Kidney (tissue), 14 donors: ENCODE measurements around the gene CATSPERD. TPM values are rescaled to one million over a fixed set of nuclear protein-coding genes. Genes with fewer than 3 reads are reported as not detected.
"Not testable (repeated sequence)": the region's sequence is repeated elsewhere in the genome, so short reads cannot be mapped to it uniquely, and the experiment has no call there.

Experiments
- DNase-seq, 5 donors: peaks; one replicate each; pipeline ENCODE4 v3.0.0-alpha.2; 2013 to 2020
- FAIRE-seq: peaks from 2 replicates; lab custom pipeline; 2012; peaks lifted over from hg19 to GRCh38; lab: Jason Lieb, UNC
- H3K27ac ChIP-seq, 2 donors: one replicate each; pipeline ENCODE4 v1.7.0; 2013; ENCODE audit warnings: low read depth in 2 of 2, low read length in 2 of 2, inconsistent platforms in 1 of 2
- H3K27me3 ChIP-seq: one replicate; pipeline ENCODE4 v1.7.1; 2013; ENCODE audit warnings: low read length, inconsistent platforms; ENCODE audit not compliant: control insufficient read depth, insufficient read depth
- H3K36me3 ChIP-seq, 3 donors: one replicate each; pipeline versions ENCODE4 v1.7.0 to v1.7.1; 2013; ENCODE audit warnings: low read length in 3 of 3, control low read depth in 1 of 3, inconsistent platforms in 1 of 3; ENCODE audit not compliant: insufficient read depth in 3 of 3, control insufficient read depth in 2 of 3
- H3K4me1 ChIP-seq, 3 donors: one replicate each; pipeline versions ENCODE4 v1.7.0 to v1.7.1; 2013; ENCODE audit warnings: low read length in 3 of 3, inconsistent platforms in 1 of 3, low read depth in 1 of 3; ENCODE audit not compliant: control insufficient read depth in 2 of 3, insufficient read depth in 2 of 3
- H3K4me3 ChIP-seq, 3 donors: one replicate each; pipeline versions ENCODE4 v1.7.0 to v1.8.1; 2013; ENCODE audit warnings: low read length in 3 of 3, control low read depth in 1 of 3, inconsistent platforms in 1 of 3
- H3K9ac ChIP-seq, 3 donors: one replicate each; pipeline versions ENCODE4 v1.7.0 to v1.7.1; 2013; ENCODE audit warnings: low read length in 3 of 3, control low read depth in 1 of 3, inconsistent platforms in 1 of 3
- H3K9me3 ChIP-seq, 3 donors: one replicate each; pipeline versions ENCODE4 v1.7.0 to v1.7.1; 2013; ENCODE audit warnings: low read length in 3 of 3, control low read depth in 1 of 3, inconsistent platforms in 1 of 3; ENCODE audit not compliant: control insufficient read depth in 2 of 3, insufficient read depth in 1 of 3
- intact Hi-C: fragments of 100-400 bp; cut with DNase I; formaldehyde crosslinking; loops from one replicate; pipeline ENCODE4 v1.11.1; 2022
- polyA plus RNA-seq: library from polyadenylated mRNA; stranded (reverse); fragments of 350-450 nt; fragmentation: Illumina TruSeq; extraction: RNeasy Lipid Tissue Mini Kit (QIAGEN cat#74804); gene quantifications from one replicate; pipeline ENCODE4 v1.2.3, GENCODE V29; 2014; ENCODE audit warnings: low read depth, low replicate concordance; ENCODE audit not compliant: insufficient read depth
- total RNA-seq: library from RNA; stranded (reverse); fragmentation: NEBNext Ultra II Directional; extraction: Animal tissue kit (Norgen Biotek cat#: 25700); gene quantifications from one replicate; pipeline ENCODE4 v1.2.1, GENCODE V29; 2021
- TF ChIP-seq, protein P1 (sequence below): IDR thresholded peaks from 3 replicates; pipeline ENCODE4 v1.5.1; 2012; ENCODE audit warnings: mild to moderate bottlenecking, moderate library complexity, borderline replicate concordance; ENCODE audit not compliant: insufficient read depth; ENCODE audit errors: extremely low read depth
- donor health status: control.
- donor health status: control.
- donor health status: control.
- donor health status: control.
- donor health status: control.
- donor health status: DM: yes; HTN: yes; CAD: no.
- donor health status: Normal renal cell carcinoma (clear cell type).

CATSPERD gene
- total and polyA plus RNA-seq, 2 donors from 2014 or later, result not detected

DNA sequence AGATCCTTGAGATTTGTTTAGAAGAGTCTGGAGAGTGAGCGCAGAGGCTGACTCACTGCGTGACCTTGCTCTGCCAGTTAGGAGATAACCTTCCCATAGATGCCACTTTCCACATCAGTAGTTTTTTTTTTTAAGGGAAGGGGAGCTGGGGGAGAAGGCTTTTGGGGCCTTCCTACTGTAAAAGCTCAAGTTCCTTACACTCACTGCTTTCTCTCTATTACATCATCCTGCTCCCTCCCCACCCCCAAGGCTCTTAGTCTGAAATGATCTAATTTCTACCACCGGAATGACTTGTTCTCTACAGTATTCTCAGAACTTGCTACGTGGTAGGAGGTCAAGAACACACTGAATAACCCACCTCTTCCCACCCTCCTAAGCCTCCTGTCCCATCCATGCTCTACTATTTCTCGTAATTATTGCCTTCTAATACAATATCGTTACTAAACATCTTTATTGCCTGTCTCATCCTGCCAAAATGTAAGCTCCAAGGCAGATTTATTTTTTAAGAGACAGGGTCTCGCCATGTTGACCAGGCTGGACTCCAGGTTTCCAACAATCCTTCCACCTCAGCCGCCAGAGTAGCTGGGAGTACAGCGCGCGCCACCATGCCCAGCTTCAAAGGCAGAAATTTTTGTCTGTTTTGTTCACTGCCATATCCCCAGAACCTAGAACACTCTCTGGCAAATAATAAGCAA lies 1.7 kb upstream of the CATSPERD start:
- Histone ChIP-seq H3K9me3 (no peaks in the 10 kb centered on the region), H3K27me3 (no peaks in the 10 kb centered on the region), H3K36me3 (peaks cover 0 to 4% (median 3%) of the 10 kb centered on the region in 3 donors), H3K4me1 (peaks cover 0 to 17% (median 4%) of the 10 kb centered on the region in 3 donors), H3K9ac (peak overlapping the region; percentile 67 to 80 (median 71)), H3K4me3 (peak overlapping the region; percentile 81 to 98 (median 85)), H3K27ac (no peak overlapping the region)
- intact Hi-C loops, result no loop called here
- TF ChIP-seq, protein P1, sequence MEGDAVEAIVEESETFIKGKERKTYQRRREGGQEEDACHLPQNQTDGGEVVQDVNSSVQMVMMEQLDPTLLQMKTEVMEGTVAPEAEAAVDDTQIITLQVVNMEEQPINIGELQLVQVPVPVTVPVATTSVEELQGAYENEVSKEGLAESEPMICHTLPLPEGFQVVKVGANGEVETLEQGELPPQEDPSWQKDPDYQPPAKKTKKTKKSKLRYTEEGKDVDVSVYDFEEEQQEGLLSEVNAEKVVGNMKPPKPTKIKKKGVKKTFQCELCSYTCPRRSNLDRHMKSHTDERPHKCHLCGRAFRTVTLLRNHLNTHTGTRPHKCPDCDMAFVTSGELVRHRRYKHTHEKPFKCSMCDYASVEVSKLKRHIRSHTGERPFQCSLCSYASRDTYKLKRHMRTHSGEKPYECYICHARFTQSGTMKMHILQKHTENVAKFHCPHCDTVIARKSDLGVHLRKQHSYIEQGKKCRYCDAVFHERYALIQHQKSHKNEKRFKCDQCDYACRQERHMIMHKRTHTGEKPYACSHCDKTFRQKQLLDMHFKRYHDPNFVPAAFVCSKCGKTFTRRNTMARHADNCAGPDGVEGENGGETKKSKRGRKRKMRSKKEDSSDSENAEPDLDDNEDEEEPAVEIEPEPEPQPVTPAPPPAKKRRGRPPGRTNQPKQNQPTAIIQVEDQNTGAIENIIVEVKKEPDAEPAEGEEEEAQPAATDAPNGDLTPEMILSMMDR, result no peak
- FAIRE-seq, result no peak
- DNase-seq, result no peak

DNA sequence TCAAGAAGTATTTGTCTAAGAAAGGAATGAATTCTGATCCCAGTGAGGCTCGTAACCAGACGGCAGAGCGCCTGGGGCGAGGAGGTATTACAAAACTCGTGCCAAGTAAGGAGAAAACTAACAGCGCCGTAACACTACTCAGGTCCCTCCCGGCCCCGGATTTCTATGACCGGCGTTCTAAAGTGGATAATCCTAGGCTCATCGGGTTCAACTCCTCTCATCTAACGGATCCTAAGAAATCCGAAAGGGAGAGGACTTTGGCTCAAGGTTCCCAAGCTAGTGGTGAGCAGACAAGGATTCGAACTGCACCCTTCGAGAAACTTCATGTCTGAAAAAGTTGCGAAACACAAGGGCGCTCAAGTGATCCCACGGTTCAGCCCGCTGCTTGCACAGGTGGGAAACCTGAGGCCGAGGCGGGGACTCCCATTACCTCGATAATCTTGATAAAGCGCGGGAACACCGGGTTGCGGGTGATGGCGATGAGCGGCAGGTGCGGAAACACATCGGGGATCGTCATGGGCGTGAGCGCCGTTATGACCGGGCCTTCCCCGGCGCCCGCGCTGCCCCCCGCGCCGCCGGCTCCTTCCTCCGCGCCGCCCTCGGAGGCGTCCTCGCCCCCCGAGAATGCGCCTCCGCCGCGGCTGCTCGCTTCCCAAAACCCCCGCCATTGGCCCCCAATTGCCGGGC lies 1.0 kb upstream of the CATSPERD start:
- intact Hi-C loops, result no loop called here
- no peaks in the 10 kb centered on the region for H3K27me3 ChIP-seq
- TF ChIP-seq, protein P1, result no peak
- H3K9ac ChIP-seq, result peak overlapping the region; percentile 67 to 80 (median 71)
- FAIRE-seq, result no peak
- peaks cover 0 to 3% (median 0%) of the 10 kb centered on the region in 3 donors for H3K36me3 ChIP-seq
- H3K27ac ChIP-seq, result peak overlapping the region; percentile 94 to 98
- no peaks in the 10 kb centered on the region for H3K9me3 ChIP-seq
- H3K4me1 ChIP-seq, result peaks cover 0 to 17% (median 4%) of the 10 kb centered on the region in 3 donors
- peak in 3 of 5 donors; percentile 13 to 82 (median 71) for DNase-seq
- peak overlapping the region; percentile 81 to 98 (median 85) for H3K4me3 ChIP-seq

DNA sequence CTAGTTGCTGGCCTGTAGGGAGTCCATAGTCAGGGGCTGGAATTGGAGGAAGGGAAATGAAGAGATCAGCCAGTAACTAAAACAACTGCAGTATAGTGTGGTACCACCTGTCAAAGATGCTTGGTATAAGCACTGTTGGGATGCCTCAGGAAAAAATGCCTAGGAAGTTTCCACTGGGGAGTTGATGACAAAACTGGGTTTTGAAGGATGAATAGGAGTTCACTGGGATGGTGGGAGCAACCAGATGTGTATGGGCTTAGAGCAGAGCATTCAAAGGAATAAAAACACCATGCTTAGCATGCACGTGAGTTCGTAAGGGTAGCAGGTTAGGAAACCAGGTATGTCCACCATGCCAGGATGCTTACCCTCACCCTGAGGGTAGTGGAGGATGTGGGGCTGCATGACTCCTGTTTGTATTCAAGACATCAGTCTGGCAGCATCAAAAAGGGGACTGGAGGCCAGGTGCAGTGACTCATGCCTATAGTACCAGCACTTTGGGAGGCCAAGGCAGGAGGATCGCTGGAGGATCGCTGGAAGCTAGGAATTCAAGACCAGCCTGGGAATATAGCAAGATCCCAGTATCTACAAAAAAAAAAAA lies 7.1 kb downstream of the CATSPERD start:
- Histone ChIP-seq H3K27me3 (no peaks in the 10 kb centered on the region), H3K9me3 (no peaks in the 10 kb centered on the region), H3K36me3 (no peaks in the 10 kb centered on the region), H3K27ac (no peak overlapping the region), H3K4me1 (no peaks in the 10 kb centered on the region), H3K4me3 (no peak overlapping the region), H3K9ac (no peak overlapping the region)
- no peak for FAIRE-seq
- TF ChIP-seq, protein P1, result no peak
- intact Hi-C loops, result no loop called here
- no peak for DNase-seq

DNA sequence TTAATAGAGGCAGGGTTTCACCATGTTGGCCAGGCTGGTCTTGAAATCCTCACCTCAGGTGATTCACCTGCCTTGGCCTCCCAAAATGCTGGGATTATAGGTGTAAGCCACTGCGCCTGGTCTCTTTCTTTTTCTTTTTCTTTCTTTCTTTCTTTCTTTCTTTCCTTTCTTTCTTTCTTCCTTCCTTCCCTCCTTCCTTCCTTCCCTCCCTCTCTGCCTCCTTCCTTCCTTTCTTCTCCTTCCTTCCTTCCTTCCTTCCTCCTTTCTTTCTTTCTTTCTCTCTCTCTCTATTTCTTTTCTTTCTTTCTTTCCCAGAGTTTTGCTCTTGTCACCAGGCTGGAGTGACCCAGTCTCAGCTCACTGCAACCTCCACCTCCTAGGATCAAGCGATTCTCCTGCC lies 12.7 kb downstream of the CATSPERD start:
- H3K36me3 ChIP-seq, DNase-seq, H3K4me3 ChIP-seq, FAIRE-seq, H3K4me1 ChIP-seq, H3K9me3 ChIP-seq, H3K27me3 ChIP-seq, intact Hi-C loops, H3K27ac ChIP-seq, H3K9ac ChIP-seq: not testable (repeated sequence)
